HepG2 (cell line): Measurements from ENCODE around the gene KRT6B. TPM values are rescaled to one million over a fixed set of nuclear protein-coding genes. Genes with fewer than 3 reads are reported as not detected.

ENCODE experiments used
- ATAC-seq: fragments of 200-7000 bp; cut with Tn5 transposase; 3 replicates; pipeline ENCODE4 v1.9.1; 2020; ENCODE audit warnings: mild to moderate bottlenecking, moderate library complexity
- BruUV-seq: library from RNA; stranded (reverse); fragments of 400-500 nt; replicated peaks from 2 replicates; lab custom pipeline; 2021; lab: Mats Ljungman, UMichigan
- CTCF ChIA-PET: fragments of 300-600 bp; formaldehyde crosslinking; extraction: SDS; loops from one replicate; lab custom pipeline; 2021; ENCODE audit warnings: low total read pairs, inconsistent platforms, low intra/inter-chr PET ratio; lab: Yijun Ruan, JAX
- POLR2A ChIA-PET: fragments of 350-600 bp; sonication (Branson Sonifier 250); formaldehyde crosslinking; loops from one replicate; lab custom pipeline; 2020; ENCODE audit warnings: antibody characterized with exemption, inconsistent platforms; lab: Yijun Ruan, JAX
- DNase-seq: peaks from one replicate; pipeline ENCODE4 v3.0.0-alpha.2; 2015; ENCODE audit warnings: low spot score
- FAIRE-seq: peaks from 3 replicates; lab custom pipeline; 2011; peaks lifted over from hg19 to GRCh38; lab: Jason Lieb, UNC
- H2AFZ ChIP-seq: one replicate; pipeline ENCODE4 v1.6.1; 2011; ENCODE audit warnings: low read length, inconsistent platforms
- H3K27ac ChIP-seq: fragments of 300-600 bp; 3 replicates; pipeline ENCODE4 v1.8.0; 2011; ENCODE audit warnings: mixed run types, mild to moderate bottlenecking, mixed read lengths, low read length, inconsistent platforms; ENCODE audit not compliant: insufficient read depth; ENCODE audit errors: extremely low read length
- H3K27me3 ChIP-seq, 2 experiments: fragments of 200-600 bp in 1 of 2; 2 replicates in 1 of 2; 3 replicates in 1 of 2; pipeline versions ENCODE4 v1.6.0 to v1.8.0; 2011; ENCODE audit warnings: low read length in 2 of 2, mild to moderate bottlenecking in 2 of 2, moderate library complexity in 2 of 2, inconsistent platforms in 1 of 2; ENCODE audit not compliant: insufficient read depth in 2 of 2, control insufficient read depth in 1 of 2
- H3K36me3 ChIP-seq, 2 experiments: fragments of 200-600 bp in 1 of 2; replicated peaks in 1 of 2; 2 replicates in 1 of 2; 3 replicates in 1 of 2; pipeline versions ENCODE4 v1.5.1 to v1.8.0; 2011; ENCODE audit warnings: low read length in 2 of 2, inconsistent platforms in 1 of 2; ENCODE audit not compliant: insufficient read depth in 2 of 2, control insufficient read depth in 1 of 2
- H3K4me1 ChIP-seq: 2 replicates; pipeline ENCODE4 v1.5.1; 2012; ENCODE audit warnings: low read length, inconsistent platforms; ENCODE audit not compliant: insufficient read depth
- H3K4me2 ChIP-seq: 2 replicates; pipeline ENCODE4 v1.6.0; 2011; ENCODE audit warnings: low read depth, low read length, inconsistent platforms
- H3K4me3 ChIP-seq, 3 experiments: fragments of 200-600 bp in 1 of 3; sonication (generic), shearing (Covaris generic) in 1 of 3; replicated peaks in 1 of 3; 2 replicates each; pipeline ENCODE4 v1.5.1; 2011 to 2016; ENCODE audit warnings: low read length in 3 of 3, inconsistent platforms in 2 of 3, low read depth in 2 of 3, mild to moderate bottlenecking in 2 of 3, control low read depth in 1 of 3, mixed read lengths in 1 of 3; ENCODE audit not compliant: insufficient read depth in 1 of 3
- H3K79me2 ChIP-seq: one replicate; pipeline ENCODE4 v1.6.1; 2011; ENCODE audit warnings: low read length, inconsistent platforms; ENCODE audit not compliant: insufficient read depth
- H3K9ac ChIP-seq: 2 replicates; pipeline ENCODE4 v1.6.0; 2011; ENCODE audit warnings: mild to moderate bottlenecking, low read depth, low read length, inconsistent platforms; ENCODE audit not compliant: insufficient read depth
- H3K9me3 ChIP-seq: 2 replicates; pipeline ENCODE4 v1.5.1; 2012; ENCODE audit warnings: mild to moderate bottlenecking, low read length
- H4K20me1 ChIP-seq: 2 replicates; pipeline ENCODE4 v1.6.0; 2011; ENCODE audit warnings: inconsistent platforms, mild to moderate bottlenecking, low read length, moderate library complexity; ENCODE audit not compliant: insufficient read depth
- FOXP1 ChIP-seq, 2 experiments: fragments of 450-650 bp in 1 of 2; IDR thresholded peaks; 2 replicates each; pipeline ENCODE4 v1.6.1; 2017 to 2018; ENCODE audit warnings: antibody characterized with exemption in 1 of 2
- GMEB1 ChIP-seq: sonication (generic); formaldehyde crosslinking; IDR thresholded peaks from 2 replicates; pipeline ENCODE4 v1.5.1; 2020; ENCODE audit warnings: missing genetic modification reagents, mild to moderate bottlenecking, borderline replicate concordance
- HIVEP1 ChIP-seq: sonication (generic); formaldehyde crosslinking; IDR thresholded peaks from 2 replicates; pipeline ENCODE4 v1.4.0; 2020; ENCODE audit warnings: mild to moderate bottlenecking, missing genetic modification reagents
- HMGXB4 ChIP-seq, 2 experiments: sonication (generic) in 1 of 2; formaldehyde crosslinking in 1 of 2; IDR thresholded peaks; 2 replicates each; pipeline versions ENCODE4 v1.4.0 to v1.6.1; 2018 to 2020; ENCODE audit warnings: missing genetic modification reagents in 2 of 2, borderline replicate concordance in 1 of 2, low read depth in 1 of 2, mild to moderate bottlenecking in 1 of 2, missing biosample characterization in 1 of 2
- MAFK ChIP-seq, 2 experiments: IDR thresholded peaks in 1 of 2; conservative IDR thresholded peaks in 1 of 2; 2 replicates each; pipeline ENCODE4 v1.6.1; 2011; ENCODE audit warnings: improper control_type of control experiment in 2 of 2, low read length in 2 of 2
- NFKB2 ChIP-seq: sonication (generic); formaldehyde crosslinking; IDR thresholded peaks from 2 replicates; pipeline ENCODE4 v1.4.0; 2020; ENCODE audit warnings: missing genetic modification reagents, borderline replicate concordance
- NR2F2 ChIP-seq: IDR thresholded peaks from 2 replicates; pipeline ENCODE4 v1.6.1; 2012; ENCODE audit warnings: low read depth, inconsistent platforms, borderline replicate concordance
- PREB ChIP-seq: sonication (generic); formaldehyde crosslinking; IDR thresholded peaks from 2 replicates; pipeline ENCODE4 v1.4.0; 2020; ENCODE audit warnings: missing genetic modification reagents
- RBAK ChIP-seq: sonication (generic); formaldehyde crosslinking; IDR thresholded peaks from 2 replicates; pipeline ENCODE4 v1.5.1; 2020; ENCODE audit warnings: mild to moderate bottlenecking, missing genetic modification reagents
- SIN3B ChIP-seq: fragments of 150-350 bp; IDR thresholded peaks from 2 replicates; pipeline ENCODE4 v1.6.1; 2014; ENCODE audit warnings: low read length
- SNRNP70 ChIP-seq: fragments of 200-400 bp; formaldehyde crosslinking; IDR thresholded peaks from 2 replicates; pipeline ENCODE4 v1.6.1; 2017; ENCODE audit warnings: mild to moderate bottlenecking, low read depth, low read length, moderate library complexity
- ZHX1 ChIP-seq: sonication (generic); formaldehyde crosslinking; IDR thresholded peaks from 2 replicates; pipeline ENCODE4 v1.8.1; 2022; ENCODE audit warnings: low read depth, mild to moderate bottlenecking, missing genetic modification reagents
- ZMYM3 ChIP-seq: sonication (generic); formaldehyde crosslinking; IDR thresholded peaks from 2 replicates; pipeline ENCODE4 v1.5.1; 2020; ENCODE audit warnings: mild to moderate bottlenecking, missing genetic modification reagents
- ZNF17 ChIP-seq: sonication (generic); formaldehyde crosslinking; IDR thresholded peaks from 2 replicates; pipeline ENCODE4 v1.5.0; 2020; ENCODE audit warnings: mild to moderate bottlenecking, missing genetic modification reagents
- ZNF260 ChIP-seq: sonication (generic); formaldehyde crosslinking; IDR thresholded peaks from 2 replicates; pipeline ENCODE4 v1.4.0; 2020; ENCODE audit warnings: missing genetic modification reagents, low read depth, mild to moderate bottlenecking, borderline replicate concordance
- ZNF501 ChIP-seq: sonication (generic); formaldehyde crosslinking; IDR thresholded peaks from 2 replicates; pipeline ENCODE4 v1.5.1; 2020; ENCODE audit warnings: mild to moderate bottlenecking, moderate library complexity, missing genetic modification reagents
- ZNF547 ChIP-seq: sonication (generic); formaldehyde crosslinking; IDR thresholded peaks from 2 replicates; pipeline ENCODE4 v1.5.1; 2020; ENCODE audit warnings: mild to moderate bottlenecking, missing genetic modification reagents
- ZNF75D ChIP-seq: sonication (generic); formaldehyde crosslinking; IDR thresholded peaks from 2 replicates; pipeline ENCODE4 v1.8.1; 2023; ENCODE audit warnings: missing genetic modification reagents, mild to moderate bottlenecking, borderline replicate concordance
- WGBS: methylation state at CpG from one replicate; pipeline ENCODE4 v1.1.6; 2017; ENCODE audit warnings: low lambda C conversion rate; 5-methylcytosine and 5-hydroxymethylcytosine counted together
- in situ Hi-C: cut with HindIII; loops from 2 replicates; pipeline ENCODE4 v1.10.0; 2017; ENCODE audit warnings: low pct_unique_long_range_greater_than_20kb; ENCODE audit not compliant: extremely low pct_ligation_motif_present
- intact Hi-C: fragments of 100-400 bp; cut with micrococcal nuclease; formaldehyde crosslinking; loops from one replicate; pipeline ENCODE4 v1.10.0; 2022; ENCODE audit not compliant: unreplicated experiment
- polyA plus RNA-seq, 8 experiments: library from polyadenylated mRNA; depleted of rRNA in 3 of 8; stranded (reverse) in 7 of 8; unstranded in 1 of 8; fragments of >200 nt; fragmentation: Illumina TruSeq in 4 of 8; extraction: Trizol in 4 of 8; gene quantifications; 2 replicates each; pipeline versions ENCODE4 v1.2.1 to v1.2.3, GENCODE V29; 2011 to 2016; ENCODE audit warnings: low read depth in 4 of 8, missing spikeins in 1 of 8, mixed read lengths in 1 of 8; ENCODE audit not compliant: insufficient read depth in 1 of 8
- total RNA-seq, 5 experiments: library from RNA; depleted of rRNA; stranded (reverse); fragments of >200 nt; fragmentation: Illumina TruSeq; extraction: Trizol; gene quantifications; 2 replicates each; pipeline ENCODE4 v1.2.3, GENCODE V29; 2016; ENCODE audit warnings: low read depth in 1 of 5

KRT6B gene
- total and polyA plus RNA-seq, 2 of the 13 experiments (the other 11 are each of a cell fraction or from before 2014, with no cell fraction given) = not detected

- ATAC-seq = no peak
- CTCF ChIA-PET = no interaction called here
- no peaks in the 10 kb centered on the region for H4K20me1 ChIP-seq
- H3K36me3 ChIP-seq = no peaks in the 10 kb centered on the region
- H3K9ac ChIP-seq = no peak overlapping the region
- no peaks in the 10 kb centered on the region for H3K79me2 ChIP-seq
- H3K27me3 ChIP-seq = no peaks in the 10 kb centered on the region; a peak in 1 of 5 replicates
- no peak for FAIRE-seq
- no peak overlapping the region for H2AFZ ChIP-seq
- BruUV-seq = no TSS peak
- no peak for DNase-seq
- no peak overlapping the region for H3K4me2 ChIP-seq
- WGBS = 9% methylated on average over 4 of the region's 8 CpGs
- no peaks in the 10 kb centered on the region for H3K9me3 ChIP-seq
- no peaks in the 10 kb centered on the region for H3K4me1 ChIP-seq
- no peak overlapping the region for H3K27ac ChIP-seq
- no peak overlapping the region for H3K4me3 ChIP-seq
- POLR2A ChIA-PET = no interaction called here
- in situ Hi-C loops = no loop called here
- intact Hi-C loops = no loop called here
- TF ChIP-seq PREB (CRISPR knock-in tag) = no peak
- TF ChIP-seq MAFK (conservative IDR thresholded peaks at IDR 0.05 in 1 of 2, IDR thresholded peaks at IDR 0.05 in 1 of 2; ENCODE audit: low read length in 2 of 2) = no peak
- TF ChIP-seq NFKB2 (CRISPR knock-in tag) = no peak
- no peak for TF ChIP-seq NR2F2
- no peak for TF ChIP-seq ZNF17 (CRISPR knock-in tag)
- no peak for TF ChIP-seq HIVEP1 (CRISPR knock-in tag)
- TF ChIP-seq ZNF75D = no peak
- TF ChIP-seq RBAK (CRISPR knock-in tag) = no peak
- no peak for TF ChIP-seq ZNF547 (CRISPR knock-in tag)
- no peak for TF ChIP-seq HMGXB4 (CRISPR knock-in tag; IDR thresholded peaks at IDR 0.05; ENCODE audit: borderline replicate concordance in 1 of 2, low read depth in 1 of 2)
- no peak for TF ChIP-seq GMEB1 (CRISPR knock-in tag)
- no peak for TF ChIP-seq ZNF260 (CRISPR knock-in tag)
- TF ChIP-seq ZMYM3 (CRISPR knock-in tag) = no peak
- no peak for TF ChIP-seq ZHX1 (CRISPR knock-in tag)
- TF ChIP-seq ZNF501 = no peak
- no peak for TF ChIP-seq SNRNP70
- no peak for TF ChIP-seq FOXP1 (IDR thresholded peaks at IDR 0.05)
- no peak for TF ChIP-seq FOXP1 (CRISPR knock-in tag; IDR thresholded peaks at IDR 0.05)
- no peak for TF ChIP-seq SIN3B
Measured at GRCh38 chr12:52413782-52414345, 38.1 kb downstream of the KRT6B start.
